GM12875 (cell line): ENCODE data around the gene EIF2D.

Experiments used
- H3K4me3 ChIP-seq: one replicate; pipeline ENCODE4 v1.5.1; 2011; ENCODE audit warnings: low read depth, low read length, control low read depth
- TF ChIP-seq, protein P1 (sequence below): IDR thresholded peaks from 2 replicates; pipeline ENCODE4 v1.5.1; 2011; ENCODE audit warnings: low read depth, mild to moderate bottlenecking, control low read depth, inconsistent platforms, low read length, moderate library complexity, borderline replicate concordance; ENCODE audit not compliant: insufficient read depth

EIF2D gene

DNA sequence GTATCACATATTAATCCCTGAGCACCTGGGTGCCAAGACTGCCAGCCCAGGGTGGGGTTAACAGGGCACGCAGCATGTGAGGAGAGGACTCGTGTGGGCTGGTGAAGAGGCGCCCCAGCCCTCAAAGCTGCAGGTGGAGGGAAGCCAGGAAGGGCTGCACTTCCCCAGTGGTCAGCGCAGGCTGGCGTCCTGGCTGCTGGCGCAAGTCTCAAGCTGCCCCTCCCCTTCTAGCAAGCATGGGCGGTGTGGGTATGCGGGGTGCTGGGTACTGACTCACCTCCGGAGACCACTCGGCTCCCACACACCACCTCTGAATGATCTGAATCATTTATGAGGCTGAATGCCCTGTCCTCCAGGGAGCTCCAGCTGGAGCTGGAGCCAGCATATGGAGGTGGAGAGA is 44.0 kb downstream of the EIF2D start:
- H3K4me3 ChIP-seq: no peak overlapping the region
- TF ChIP-seq, protein P1, sequence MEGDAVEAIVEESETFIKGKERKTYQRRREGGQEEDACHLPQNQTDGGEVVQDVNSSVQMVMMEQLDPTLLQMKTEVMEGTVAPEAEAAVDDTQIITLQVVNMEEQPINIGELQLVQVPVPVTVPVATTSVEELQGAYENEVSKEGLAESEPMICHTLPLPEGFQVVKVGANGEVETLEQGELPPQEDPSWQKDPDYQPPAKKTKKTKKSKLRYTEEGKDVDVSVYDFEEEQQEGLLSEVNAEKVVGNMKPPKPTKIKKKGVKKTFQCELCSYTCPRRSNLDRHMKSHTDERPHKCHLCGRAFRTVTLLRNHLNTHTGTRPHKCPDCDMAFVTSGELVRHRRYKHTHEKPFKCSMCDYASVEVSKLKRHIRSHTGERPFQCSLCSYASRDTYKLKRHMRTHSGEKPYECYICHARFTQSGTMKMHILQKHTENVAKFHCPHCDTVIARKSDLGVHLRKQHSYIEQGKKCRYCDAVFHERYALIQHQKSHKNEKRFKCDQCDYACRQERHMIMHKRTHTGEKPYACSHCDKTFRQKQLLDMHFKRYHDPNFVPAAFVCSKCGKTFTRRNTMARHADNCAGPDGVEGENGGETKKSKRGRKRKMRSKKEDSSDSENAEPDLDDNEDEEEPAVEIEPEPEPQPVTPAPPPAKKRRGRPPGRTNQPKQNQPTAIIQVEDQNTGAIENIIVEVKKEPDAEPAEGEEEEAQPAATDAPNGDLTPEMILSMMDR: no peak

DNA sequence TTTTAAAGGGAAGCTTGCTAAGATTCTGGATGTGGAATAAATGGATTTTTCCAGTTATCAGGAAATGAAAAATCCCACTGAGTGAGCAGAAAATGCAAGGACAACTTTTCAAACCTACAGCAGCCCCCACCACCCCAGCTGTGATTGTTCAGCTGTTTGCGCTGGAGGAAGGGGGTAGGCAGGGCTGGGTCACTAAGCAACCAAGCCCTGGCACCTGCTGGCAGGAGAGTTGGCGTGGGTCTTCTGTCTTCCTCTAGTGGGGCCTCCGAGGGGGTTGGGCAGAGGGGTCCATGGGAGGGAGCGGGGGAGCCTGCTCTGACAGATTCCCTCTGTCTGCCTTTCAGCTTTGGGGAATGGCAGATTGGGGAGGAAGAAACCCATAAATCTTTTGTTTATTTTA is 45.3 kb downstream of the EIF2D start:
- no peak overlapping the region for H3K4me3 ChIP-seq
- TF ChIP-seq, protein P1: no peak

DNA sequence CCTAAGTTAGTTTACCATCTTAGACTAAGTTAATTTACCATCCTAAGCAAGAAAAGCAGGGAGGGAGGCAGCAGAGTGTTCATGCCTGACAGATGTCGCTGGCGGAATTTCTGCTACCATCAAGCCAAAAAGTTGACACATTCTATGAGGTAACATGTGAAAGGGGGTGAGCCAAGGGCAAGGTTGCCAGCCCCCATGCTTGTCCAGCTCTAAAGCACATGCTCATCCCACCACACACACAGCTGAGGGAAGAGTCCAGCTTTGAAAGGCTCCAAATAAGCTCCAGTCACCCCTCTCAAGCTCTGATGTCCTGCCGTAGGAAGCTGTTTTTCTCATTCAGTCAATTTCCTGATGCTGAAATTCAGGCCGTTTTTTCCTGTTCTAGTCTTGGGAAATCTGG is 46.3 kb downstream of the EIF2D start:
- TF ChIP-seq, protein P1: no peak
- H3K4me3 ChIP-seq: no peak overlapping the region

DNA sequence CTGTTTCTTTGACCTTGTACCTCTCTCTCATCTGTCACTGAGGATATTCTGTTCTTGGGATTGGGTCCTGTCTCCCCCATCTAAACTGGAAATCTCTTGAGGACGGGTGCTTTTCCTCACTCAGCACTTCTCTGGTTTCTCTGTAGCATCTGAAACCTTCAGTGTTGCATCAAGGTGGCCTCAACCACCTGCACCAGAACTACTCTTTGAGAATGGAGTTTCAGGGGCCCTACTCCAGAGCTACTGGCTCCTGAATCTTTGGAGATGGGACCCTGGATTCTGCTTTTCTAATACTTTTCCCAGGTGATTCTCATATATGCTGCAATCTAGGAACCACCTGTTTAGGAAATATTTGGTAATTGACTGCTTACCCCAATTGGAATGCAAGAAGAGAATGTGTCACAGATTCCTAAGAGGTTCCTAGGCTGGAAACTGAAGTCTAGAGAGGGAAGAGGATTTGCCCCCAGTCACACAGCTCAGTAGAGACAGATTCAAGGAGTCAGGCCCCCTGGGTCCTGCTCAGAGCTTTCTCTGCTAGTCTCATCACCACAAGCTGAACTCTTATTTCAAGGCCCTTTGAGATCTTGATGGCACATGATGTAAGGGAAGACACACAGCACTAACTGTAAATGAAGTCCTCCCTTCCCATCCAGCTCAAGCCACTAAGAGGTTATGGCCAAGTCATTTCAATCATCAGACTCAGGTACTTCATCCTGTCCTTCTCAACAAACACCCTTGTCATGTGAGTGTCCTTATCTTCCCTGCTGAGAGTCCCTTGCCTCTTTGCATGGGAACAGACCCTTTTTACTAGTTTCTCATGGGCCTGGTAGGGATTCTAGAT is 48.7 kb downstream of the EIF2D start:
- TF ChIP-seq, protein P1: no peak
- peak overlapping the region; percentile 21 for H3K4me3 ChIP-seq

DNA sequence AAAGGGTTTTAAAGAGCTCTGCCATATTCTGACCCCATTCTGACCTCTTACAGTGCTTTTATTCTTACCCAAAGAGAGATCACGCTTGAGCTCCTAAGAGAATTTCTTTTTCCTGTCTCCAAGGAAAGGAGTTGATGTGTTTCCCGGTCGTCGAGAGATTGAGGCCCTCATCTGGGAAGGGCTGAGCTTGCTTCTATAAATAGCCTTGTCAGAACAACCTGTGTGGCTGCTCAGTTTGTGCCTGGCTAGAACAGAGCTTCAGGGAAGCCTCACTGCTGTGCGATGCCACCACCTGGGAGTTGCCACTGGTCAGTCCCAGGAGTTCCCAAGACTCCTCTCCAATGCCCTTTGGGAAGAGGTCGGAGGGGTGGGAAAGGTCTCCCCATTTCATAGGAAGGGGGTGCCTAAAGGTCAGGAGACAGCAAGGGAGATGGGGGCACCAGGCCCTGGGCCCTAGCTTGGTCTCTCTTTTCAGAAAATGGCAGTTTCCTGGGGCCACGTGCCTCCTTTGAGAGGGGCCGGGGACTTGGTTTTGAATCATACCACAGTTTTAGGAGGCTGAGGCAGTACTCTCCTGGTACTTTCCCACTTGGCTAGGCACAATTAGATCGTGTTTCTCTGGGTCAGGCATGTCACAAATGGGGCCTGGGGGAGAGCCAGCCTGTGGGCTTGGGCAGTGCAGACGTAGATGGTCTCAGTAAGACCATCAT is 52.1 kb downstream of the EIF2D start:
- H3K4me3 ChIP-seq: peak overlapping the region; percentile 96
- TF ChIP-seq, protein P1: no peak

DNA sequence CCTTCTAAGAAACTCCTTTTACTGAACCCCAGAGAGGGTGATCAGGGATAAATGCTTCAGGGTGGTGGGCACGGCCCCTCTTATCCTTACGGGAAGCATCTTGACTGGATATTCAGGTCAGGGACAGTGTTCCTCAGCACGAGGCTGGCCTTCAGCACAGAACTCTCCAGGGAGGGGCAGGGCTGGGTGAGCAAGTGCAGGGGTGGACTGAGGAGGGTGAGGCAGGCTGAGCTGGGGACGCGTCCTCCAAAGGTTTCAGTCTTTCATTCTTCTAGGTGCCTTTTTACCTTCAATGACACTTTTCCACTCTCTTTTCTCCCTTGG is 52.6 kb downstream of the EIF2D start:
- H3K4me3 ChIP-seq: peak overlapping the region; percentile 96

More for the DNA sequence above, 52.6 kb downstream of the EIF2D start:
- TF ChIP-seq, protein P1: no peak
